Coronary artery (tissue), 2 donors: Measurements from ENCODE around the gene RAP1GDS1.
A peak's percentile ranks its signal among the peaks of the same experiment; 100 is the strongest.

Experiments used
- DNase-seq: peaks from one replicate; pipeline ENCODE4 v3.0.0-alpha.2; 2017; ENCODE audit warnings: low spot score
- H3K27ac ChIP-seq, 2 donors: fragments of 200-600 bp; sonication (generic); one replicate each; pipeline ENCODE4 v1.5.1; 2016 to 2019
- H3K4me3 ChIP-seq: fragments of 200-600 bp; sonication (generic); 2 replicates; pipeline ENCODE4 v1.5.1; 2016; ENCODE audit warnings: mild to moderate bottlenecking, moderate library complexity
- TF ChIP-seq, protein P1 (sequence below): fragments of 200-600 bp; sonication (generic); IDR thresholded peaks from one replicate; pipeline ENCODE4 v1.5.1; 2019; ENCODE audit warnings: antibody characterized with exemption

The RAP1GDS1 gene

GRCh38 chr4:98260579-98261404 is at the start of gene RAP1GDS1:
Gene RAP1GDS1, plus strand, starts transcription at chr4:98261384. Its CDS starts 182 bp downstream, at chr4:98261566.
- TF ChIP-seq, protein P1, sequence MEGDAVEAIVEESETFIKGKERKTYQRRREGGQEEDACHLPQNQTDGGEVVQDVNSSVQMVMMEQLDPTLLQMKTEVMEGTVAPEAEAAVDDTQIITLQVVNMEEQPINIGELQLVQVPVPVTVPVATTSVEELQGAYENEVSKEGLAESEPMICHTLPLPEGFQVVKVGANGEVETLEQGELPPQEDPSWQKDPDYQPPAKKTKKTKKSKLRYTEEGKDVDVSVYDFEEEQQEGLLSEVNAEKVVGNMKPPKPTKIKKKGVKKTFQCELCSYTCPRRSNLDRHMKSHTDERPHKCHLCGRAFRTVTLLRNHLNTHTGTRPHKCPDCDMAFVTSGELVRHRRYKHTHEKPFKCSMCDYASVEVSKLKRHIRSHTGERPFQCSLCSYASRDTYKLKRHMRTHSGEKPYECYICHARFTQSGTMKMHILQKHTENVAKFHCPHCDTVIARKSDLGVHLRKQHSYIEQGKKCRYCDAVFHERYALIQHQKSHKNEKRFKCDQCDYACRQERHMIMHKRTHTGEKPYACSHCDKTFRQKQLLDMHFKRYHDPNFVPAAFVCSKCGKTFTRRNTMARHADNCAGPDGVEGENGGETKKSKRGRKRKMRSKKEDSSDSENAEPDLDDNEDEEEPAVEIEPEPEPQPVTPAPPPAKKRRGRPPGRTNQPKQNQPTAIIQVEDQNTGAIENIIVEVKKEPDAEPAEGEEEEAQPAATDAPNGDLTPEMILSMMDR, result no peak

GRCh38 chr4:98222306-98222705 is 38.9 kb upstream of the RAP1GDS1 start:
- no peak overlapping the region for H3K27ac ChIP-seq
- TF ChIP-seq, protein P1, result no peak
- H3K4me3 ChIP-seq, result no peak overlapping the region
- DNase-seq, result no peak

More at GRCh38 chr4:98260579-98261404, at the start of gene RAP1GDS1:
- DNase-seq, result peak; percentile 96
- H3K4me3 ChIP-seq, result peak within 1 kb of the TSS; percentile 81
- peak within 1 kb of the TSS; percentile 90 to 93 for H3K27ac ChIP-seq

DNA sequence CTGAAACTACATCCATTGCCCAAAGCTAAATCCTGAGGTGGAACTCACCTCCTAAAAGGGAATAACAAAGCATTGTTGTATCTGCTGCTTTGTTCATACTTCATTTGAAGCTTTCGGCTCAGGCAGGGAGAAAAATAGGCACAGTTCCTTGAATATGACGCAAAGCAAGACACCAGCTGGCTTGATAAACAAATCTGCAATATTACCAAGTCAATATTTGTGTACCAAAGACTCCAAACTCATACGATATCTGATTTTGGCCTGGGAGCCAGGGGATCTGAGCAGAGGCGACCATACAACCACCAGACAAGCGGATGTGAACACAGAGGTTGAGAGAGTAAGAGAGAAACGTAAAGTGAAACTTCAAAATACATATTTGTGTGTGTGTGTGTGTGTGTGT is 34.8 kb upstream of the RAP1GDS1 start:
- Histone ChIP-seq H3K4me3 (no peak overlapping the region), H3K27ac (no peak overlapping the region)
- no peak for DNase-seq
- TF ChIP-seq, protein P1, result no peak

GRCh38 chr4:98230961-98231360 is 30.2 kb upstream of the RAP1GDS1 start:
- TF ChIP-seq, protein P1, result no peak
- no peak overlapping the region for H3K4me3 ChIP-seq
- DNase-seq, result no peak
- no peak overlapping the region for H3K27ac ChIP-seq

GRCh38 chr4:98232202-98232601 is 29.0 kb upstream of the RAP1GDS1 start:
- TF ChIP-seq, protein P1, result no peak
- Histone ChIP-seq H3K4me3 (no peak overlapping the region), H3K27ac (no peak overlapping the region)
- no peak for DNase-seq

DNA sequence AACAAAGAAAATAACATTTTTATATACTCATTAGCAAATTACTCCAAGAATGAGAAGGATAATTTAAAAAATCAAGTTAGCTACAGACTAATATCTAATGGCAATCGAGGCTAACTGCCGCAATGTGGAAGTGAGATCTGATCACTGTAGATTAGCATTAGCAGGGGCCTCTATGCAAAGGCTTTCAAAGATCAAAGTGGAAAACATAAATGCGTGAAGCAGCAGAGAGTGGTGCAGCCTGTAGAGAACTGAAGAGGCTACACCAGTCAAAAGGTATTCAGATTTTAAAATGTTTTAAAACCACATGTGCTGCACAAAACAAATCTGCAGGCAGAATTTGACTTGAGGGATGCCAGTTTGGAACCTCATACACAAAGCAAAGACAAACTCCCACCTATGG is 24.0 kb upstream of the RAP1GDS1 start:
- TF ChIP-seq, protein P1, result no peak
- Histone ChIP-seq H3K27ac (no peak overlapping the region), H3K4me3 (no peak overlapping the region)
- DNase-seq, result no peak

GRCh38 chr4:98242063-98242462 is 19.1 kb upstream of the RAP1GDS1 start:
- TF ChIP-seq, protein P1, result no peak
- Histone ChIP-seq H3K27ac (no peak overlapping the region), H3K4me3 (no peak overlapping the region)
- DNase-seq, result no peak
